DOHH2 (cell line): ENCODE measurements around the gene OLFM1.

Source experiments
- CTCF ChIP-seq: fragments of 200-600 bp; sonication (generic); IDR thresholded peaks from one replicate; pipeline ENCODE4 v1.5.1; 2014; ENCODE audit warnings: antibody characterized with exemption, mild to moderate bottlenecking, low read depth, low read length; ENCODE audit not compliant: poor library complexity, severe bottlenecking
- EZH2phosphoT487 ChIP-seq: fragments of 200-600 bp; sonication (generic); IDR thresholded peaks from 2 replicates; pipeline ENCODE4 v1.6.1; 2017; ENCODE audit warnings: borderline replicate concordance, mild to moderate bottlenecking, antibody characterized with exemption, low read length, moderate library complexity, mixed read lengths

DNA sequence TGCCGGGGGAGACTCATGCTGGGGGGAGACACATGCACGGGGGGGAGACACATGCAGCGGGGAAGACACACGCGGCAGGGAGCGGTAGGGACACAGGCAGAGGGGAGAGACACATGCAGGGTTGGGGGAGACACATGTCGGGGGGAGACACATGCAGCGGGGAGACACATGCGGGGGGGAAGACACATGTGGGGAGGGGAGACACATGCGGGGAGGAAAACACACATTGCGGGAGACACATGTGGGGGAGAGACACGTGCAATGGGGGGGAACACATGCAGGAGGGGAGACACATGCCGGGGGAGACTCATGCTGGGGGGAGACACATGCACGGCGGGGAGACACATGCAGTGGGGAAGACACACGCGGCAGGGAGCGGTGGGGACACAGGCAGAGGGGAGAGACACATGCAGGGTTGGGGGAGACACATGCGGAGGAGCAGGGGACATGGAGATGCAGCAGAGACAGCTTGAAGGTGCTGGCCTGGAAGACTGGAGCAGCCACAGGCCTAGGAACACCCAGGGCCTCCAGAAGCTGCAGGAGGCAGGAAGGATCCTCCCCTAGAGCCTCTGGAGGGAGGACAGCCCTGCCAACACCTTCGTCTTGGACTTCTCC is 20.3 kb upstream of the OLFM1 start:
- no peak for TF ChIP-seq CTCF
- TF ChIP-seq EZH2phosphoT487, result no peak
